HEK293 (cell line): ENCODE measurements around the gene ZNF79.
"Not testable (repeated sequence)": the region's sequence is repeated elsewhere in the genome, so short reads cannot be mapped to it uniquely, and the experiment has no call there.

Experiments used
- CTCF ChIA-PET: fragments of 350-600 bp; formaldehyde crosslinking; extraction: SDS; loops from one replicate; lab custom pipeline; 2021; ENCODE audit warnings: antibody characterized with exemption; lab: Yijun Ruan, JAX
- POLR2A ChIA-PET: fragments of 300-600 bp; formaldehyde crosslinking; extraction: SDS; loops from one replicate; lab custom pipeline; 2020; ENCODE audit warnings: antibody characterized with exemption, inconsistent platforms; lab: Yijun Ruan, JAX
- H3K27ac ChIP-seq: fragments of 200-500 bp; sonication (Bioruptor generic); 2 replicates; pipeline ENCODE4 v1.5.1; 2014; ENCODE audit warnings: low read depth, low read length, control low read depth, inconsistent platforms; ENCODE audit errors: extremely low read depth
- H3K36me3 ChIP-seq, 2 experiments: fragments of 200-500 bp in 1 of 2; sonication (Bioruptor generic) in 1 of 2; 1 replicate in 1 of 2; 2 replicates in 1 of 2; pipeline ENCODE4 v1.5.1; 2014 to 2017; ENCODE audit warnings: inconsistent platforms in 2 of 2, low read length in 2 of 2; ENCODE audit not compliant: control insufficient read depth in 2 of 2, insufficient read depth in 1 of 2
- H3K4me1 ChIP-seq: fragments of 200-500 bp; sonication (Bioruptor generic); 2 replicates; pipeline ENCODE4 v1.5.1; 2014; ENCODE audit warnings: mild to moderate bottlenecking, low read length, inconsistent platforms; ENCODE audit not compliant: control insufficient read depth, insufficient read depth
- H3K4me3 ChIP-seq: 2 replicates; pipeline ENCODE4 v1.5.1; 2011; ENCODE audit warnings: low read depth, mild to moderate bottlenecking, control low read depth, low read length, moderate library complexity
- H3K9me3 ChIP-seq: fragments of 200-500 bp; sonication (Bioruptor generic); 2 replicates; pipeline ENCODE4 v1.5.1; 2014; ENCODE audit warnings: low read depth, low read length, inconsistent platforms; ENCODE audit not compliant: control insufficient read depth, insufficient read depth
- GLIS2 ChIP-seq: fragments of 450-650 bp; formaldehyde crosslinking; IDR thresholded peaks from 2 replicates; pipeline ENCODE4 v1.5.1; 2016; ENCODE audit warnings: missing biosample characterization, missing genetic modification characterization
- IKZF3 ChIP-seq: fragments of 450-650 bp; IDR thresholded peaks from 2 replicates; pipeline ENCODE4 v1.5.0; 2018; ENCODE audit warnings: missing biosample characterization, mild to moderate bottlenecking, missing genetic modification characterization, moderate library complexity
- KLF1 ChIP-seq: fragments of 450-650 bp; formaldehyde crosslinking; IDR thresholded peaks from 2 replicates; pipeline ENCODE4 v1.5.1; 2016; ENCODE audit warnings: missing biosample characterization, missing genetic modification characterization
- MYNN ChIP-seq: fragments of 450-650 bp; formaldehyde crosslinking; IDR thresholded peaks from 2 replicates; pipeline ENCODE4 v1.5.1; 2016; ENCODE audit warnings: missing biosample characterization, missing genetic modification characterization, borderline replicate concordance
- SETDB1 ChIP-seq: IDR thresholded peaks from one replicate; pipeline ENCODE4 v1.6.1; 2017; ENCODE audit warnings: mild to moderate bottlenecking, low read length, moderate library complexity, mixed read lengths; ENCODE audit not compliant: insufficient read length
- ZNF138 ChIP-seq: fragments of 450-650 bp; formaldehyde crosslinking; IDR thresholded peaks from 2 replicates; pipeline ENCODE4 v1.5.1; 2016; ENCODE audit warnings: missing biosample characterization, missing genetic modification characterization, borderline replicate concordance
- ZNF416 ChIP-seq: fragments of 450-650 bp; formaldehyde crosslinking; IDR thresholded peaks from 2 replicates; pipeline ENCODE4 v1.5.1; 2016; ENCODE audit warnings: missing biosample characterization, missing genetic modification characterization
- ZNF621 ChIP-seq: fragments of 450-650 bp; formaldehyde crosslinking; IDR thresholded peaks from 2 replicates; pipeline ENCODE4 v1.5.1; 2017; ENCODE audit warnings: missing biosample characterization, missing genetic modification characterization
- ZNF747 ChIP-seq: fragments of 450-650 bp; formaldehyde crosslinking; IDR thresholded peaks from 2 replicates; pipeline ENCODE4 v1.5.1; 2016; ENCODE audit warnings: missing biosample characterization, missing genetic modification characterization
- TF ChIP-seq, protein P1 (sequence below): fragments of 450-650 bp; formaldehyde crosslinking; IDR thresholded peaks from 2 replicates; pipeline ENCODE4 v1.5.1; 2016; ENCODE audit warnings: missing biosample characterization, missing genetic modification characterization
- TF ChIP-seq, protein P2 (sequence below): fragments of 450-650 bp; formaldehyde crosslinking; conservative IDR thresholded peaks from 2 replicates; pipeline ENCODE4 v1.5.1; 2016; ENCODE audit warnings: low read depth, missing biosample characterization, missing genetic modification characterization
- TF ChIP-seq, protein P3 (sequence below): fragments of 450-650 bp; IDR thresholded peaks from 2 replicates; pipeline ENCODE4 v1.5.1; 2018; ENCODE audit warnings: missing biosample characterization, missing genetic modification characterization
- TF ChIP-seq, protein P4 (sequence below): fragments of 450-650 bp; formaldehyde crosslinking; IDR thresholded peaks from 2 replicates; pipeline ENCODE4 v1.5.1; 2016; ENCODE audit warnings: missing biosample characterization, missing genetic modification characterization
- TF ChIP-seq, protein P5 (sequence below): fragments of 450-650 bp; formaldehyde crosslinking; IDR thresholded peaks from 2 replicates; pipeline ENCODE4; 2016; ENCODE audit warnings: missing biosample characterization, missing genetic modification characterization
- TF ChIP-seq, protein P6 (sequence below): fragments of 450-650 bp; formaldehyde crosslinking; IDR thresholded peaks from 2 replicates; pipeline ENCODE4 v1.5.1; 2017; ENCODE audit warnings: missing biosample characterization, missing genetic modification characterization
- TF ChIP-seq, protein P7 (sequence below): fragments of 450-650 bp; formaldehyde crosslinking; IDR thresholded peaks from 2 replicates; pipeline ENCODE4 v1.5.1; 2016; ENCODE audit warnings: missing biosample characterization, missing genetic modification characterization

ZNF79 gene

DNA sequence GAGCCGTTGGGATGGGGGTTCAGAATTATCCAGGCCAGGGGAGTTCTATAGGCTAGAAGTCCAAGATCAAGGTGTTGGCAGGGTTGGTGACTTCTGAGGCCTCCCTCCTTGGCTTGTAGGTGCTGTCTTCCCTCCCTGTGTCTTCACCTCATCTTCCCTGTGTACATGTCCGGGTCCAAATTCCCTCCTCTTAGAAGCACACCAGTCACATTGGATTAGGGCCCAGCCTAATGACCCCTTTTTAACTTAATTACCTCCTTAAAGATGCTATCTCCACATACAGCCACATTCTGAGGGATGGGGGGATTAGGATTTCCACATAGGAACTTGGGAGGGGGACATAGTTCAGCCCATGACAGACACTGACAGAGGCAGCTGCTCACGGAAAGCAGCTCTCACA, 39.2 kb downstream of the ZNF79 start (continued):
- TF ChIP-seq, protein P1, sequence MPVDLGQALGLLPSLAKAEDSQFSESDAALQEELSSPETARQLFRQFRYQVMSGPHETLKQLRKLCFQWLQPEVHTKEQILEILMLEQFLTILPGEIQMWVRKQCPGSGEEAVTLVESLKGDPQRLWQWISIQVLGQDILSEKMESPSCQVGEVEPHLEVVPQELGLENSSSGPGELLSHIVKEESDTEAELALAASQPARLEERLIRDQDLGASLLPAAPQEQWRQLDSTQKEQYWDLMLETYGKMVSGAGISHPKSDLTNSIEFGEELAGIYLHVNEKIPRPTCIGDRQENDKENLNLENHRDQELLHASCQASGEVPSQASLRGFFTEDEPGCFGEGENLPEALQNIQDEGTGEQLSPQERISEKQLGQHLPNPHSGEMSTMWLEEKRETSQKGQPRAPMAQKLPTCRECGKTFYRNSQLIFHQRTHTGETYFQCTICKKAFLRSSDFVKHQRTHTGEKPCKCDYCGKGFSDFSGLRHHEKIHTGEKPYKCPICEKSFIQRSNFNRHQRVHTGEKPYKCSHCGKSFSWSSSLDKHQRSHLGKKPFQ: no peak
- TF ChIP-seq, protein P2, sequence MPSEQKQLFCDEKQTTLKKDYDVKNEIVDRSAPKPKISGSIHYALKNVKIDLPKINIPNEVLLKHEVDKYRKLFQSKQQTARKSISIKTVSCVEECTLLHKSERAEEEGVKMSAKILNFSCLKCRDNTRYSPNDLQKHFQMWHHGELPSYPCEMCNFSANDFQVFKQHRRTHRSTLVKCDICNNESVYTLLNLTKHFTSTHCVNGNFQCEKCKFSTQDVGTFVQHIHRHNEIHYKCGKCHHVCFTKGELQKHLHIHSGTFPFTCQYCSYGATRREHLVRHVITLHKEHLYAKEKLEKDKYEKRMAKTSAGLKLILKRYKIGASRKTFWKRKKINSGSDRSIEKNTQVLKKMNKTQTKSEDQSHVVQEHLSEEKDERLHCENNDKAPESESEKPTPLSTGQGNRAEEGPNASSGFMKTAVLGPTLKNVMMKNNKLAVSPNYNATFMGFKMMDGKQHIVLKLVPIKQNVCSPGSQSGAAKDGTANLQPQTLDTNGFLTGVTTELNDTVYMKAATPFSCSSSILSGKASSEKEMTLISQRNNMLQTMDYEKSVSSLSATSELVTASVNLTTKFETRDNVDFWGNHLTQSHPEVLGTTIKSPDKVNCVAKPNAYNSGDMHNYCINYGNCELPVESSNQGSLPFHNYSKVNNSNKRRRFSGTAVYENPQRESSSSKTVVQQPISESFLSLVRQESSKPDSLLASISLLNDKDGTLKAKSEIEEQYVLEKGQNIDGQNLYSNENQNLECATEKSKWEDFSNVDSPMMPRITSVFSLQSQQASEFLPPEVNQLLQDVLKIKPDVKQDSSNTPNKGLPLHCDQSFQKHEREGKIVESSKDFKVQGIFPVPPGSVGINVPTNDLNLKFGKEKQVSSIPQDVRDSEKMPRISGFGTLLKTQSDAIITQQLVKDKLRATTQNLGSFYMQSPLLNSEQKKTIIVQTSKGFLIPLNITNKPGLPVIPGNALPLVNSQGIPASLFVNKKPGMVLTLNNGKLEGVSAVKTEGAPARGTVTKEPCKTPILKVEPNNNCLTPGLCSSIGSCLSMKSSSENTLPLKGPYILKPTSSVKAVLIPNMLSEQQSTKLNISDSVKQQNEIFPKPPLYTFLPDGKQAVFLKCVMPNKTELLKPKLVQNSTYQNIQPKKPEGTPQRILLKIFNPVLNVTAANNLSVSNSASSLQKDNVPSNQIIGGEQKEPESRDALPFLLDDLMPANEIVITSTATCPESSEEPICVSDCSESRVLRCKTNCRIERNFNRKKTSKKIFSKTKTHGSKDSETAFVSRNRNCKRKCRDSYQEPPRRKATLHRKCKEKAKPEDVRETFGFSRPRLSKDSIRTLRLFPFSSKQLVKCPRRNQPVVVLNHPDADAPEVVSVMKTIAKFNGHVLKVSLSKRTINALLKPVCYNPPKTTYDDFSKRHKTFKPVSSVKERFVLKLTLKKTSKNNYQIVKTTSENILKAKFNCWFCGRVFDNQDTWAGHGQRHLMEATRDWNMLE (tag by site-specific recombination): no peak
- TF ChIP-seq, protein P3, sequence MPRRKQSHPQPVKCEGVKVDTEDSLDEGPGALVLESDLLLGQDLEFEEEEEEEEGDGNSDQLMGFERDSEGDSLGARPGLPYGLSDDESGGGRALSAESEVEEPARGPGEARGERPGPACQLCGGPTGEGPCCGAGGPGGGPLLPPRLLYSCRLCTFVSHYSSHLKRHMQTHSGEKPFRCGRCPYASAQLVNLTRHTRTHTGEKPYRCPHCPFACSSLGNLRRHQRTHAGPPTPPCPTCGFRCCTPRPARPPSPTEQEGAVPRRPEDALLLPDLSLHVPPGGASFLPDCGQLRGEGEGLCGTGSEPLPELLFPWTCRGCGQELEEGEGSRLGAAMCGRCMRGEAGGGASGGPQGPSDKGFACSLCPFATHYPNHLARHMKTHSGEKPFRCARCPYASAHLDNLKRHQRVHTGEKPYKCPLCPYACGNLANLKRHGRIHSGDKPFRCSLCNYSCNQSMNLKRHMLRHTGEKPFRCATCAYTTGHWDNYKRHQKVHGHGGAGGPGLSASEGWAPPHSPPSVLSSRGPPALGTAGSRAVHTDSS: no peak

DNA sequence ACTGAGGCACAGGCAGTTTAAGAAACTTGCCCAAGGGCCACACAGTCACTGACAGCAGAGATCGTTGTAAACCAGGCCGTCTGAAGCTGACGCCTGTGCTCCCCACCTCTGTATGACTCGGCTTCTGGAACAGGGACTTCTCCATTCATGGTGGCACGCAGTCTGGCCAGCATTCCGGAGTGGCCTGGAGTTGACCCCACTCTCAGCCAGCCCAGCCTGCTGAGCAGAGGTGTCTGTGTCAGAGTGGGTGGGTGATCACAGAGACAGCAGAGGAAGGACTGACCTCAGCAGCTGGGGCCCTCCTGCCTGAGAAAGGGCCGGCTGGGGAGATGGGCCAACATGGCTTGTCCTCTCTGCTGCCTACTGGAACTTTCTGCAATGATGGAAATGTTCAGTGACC, 39.7 kb downstream of the ZNF79 start:
- ChIA-PET POLR2A (interaction anchor here (0.7 kb wide), 1 partner anchor 36 kb away, joined by 4 read pairs; no protein-coding TSS in a partner anchor), CTCF (interaction anchor here (0.5 to 1.1 kb wide), 6 partner anchors 8 to 405 kb away, joined by 3 to 4 read pairs (median 3); no protein-coding TSS in a partner anchor)
- Histone ChIP-seq H3K4me1 (no peaks in the 10 kb centered on the region), H3K9me3 (no peaks in the 10 kb centered on the region), H3K4me3 (no peak overlapping the region), H3K27ac (no peak overlapping the region), H3K36me3 (peaks cover 0 to 66% of the 10 kb centered on the region in 2 experiments; a peak in 2 of 3 replicates)
- TF ChIP-seq SETDB1: no peak
- TF ChIP-seq GLIS2: no peak
- TF ChIP-seq ZNF138 (tag by site-specific recombination): no peak
- TF ChIP-seq ZNF621 (tag by site-specific recombination): no peak
- no peak for TF ChIP-seq IKZF3 (tag by site-specific recombination)
- no peak for TF ChIP-seq ZNF416
- TF ChIP-seq, protein P4, sequence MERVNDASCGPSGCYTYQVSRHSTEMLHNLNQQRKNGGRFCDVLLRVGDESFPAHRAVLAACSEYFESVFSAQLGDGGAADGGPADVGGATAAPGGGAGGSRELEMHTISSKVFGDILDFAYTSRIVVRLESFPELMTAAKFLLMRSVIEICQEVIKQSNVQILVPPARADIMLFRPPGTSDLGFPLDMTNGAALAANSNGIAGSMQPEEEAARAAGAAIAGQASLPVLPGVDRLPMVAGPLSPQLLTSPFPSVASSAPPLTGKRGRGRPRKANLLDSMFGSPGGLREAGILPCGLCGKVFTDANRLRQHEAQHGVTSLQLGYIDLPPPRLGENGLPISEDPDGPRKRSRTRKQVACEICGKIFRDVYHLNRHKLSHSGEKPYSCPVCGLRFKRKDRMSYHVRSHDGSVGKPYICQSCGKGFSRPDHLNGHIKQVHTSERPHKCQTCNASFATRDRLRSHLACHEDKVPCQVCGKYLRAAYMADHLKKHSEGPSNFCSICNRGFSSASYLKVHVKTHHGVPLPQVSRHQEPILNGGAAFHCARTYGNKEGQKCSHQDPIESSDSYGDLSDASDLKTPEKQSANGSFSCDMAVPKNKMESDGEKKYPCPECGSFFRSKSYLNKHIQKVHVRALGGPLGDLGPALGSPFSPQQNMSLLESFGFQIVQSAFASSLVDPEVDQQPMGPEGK (tag by site-specific recombination): no peak
- TF ChIP-seq ZNF747: no peak
- TF ChIP-seq, protein P5, sequence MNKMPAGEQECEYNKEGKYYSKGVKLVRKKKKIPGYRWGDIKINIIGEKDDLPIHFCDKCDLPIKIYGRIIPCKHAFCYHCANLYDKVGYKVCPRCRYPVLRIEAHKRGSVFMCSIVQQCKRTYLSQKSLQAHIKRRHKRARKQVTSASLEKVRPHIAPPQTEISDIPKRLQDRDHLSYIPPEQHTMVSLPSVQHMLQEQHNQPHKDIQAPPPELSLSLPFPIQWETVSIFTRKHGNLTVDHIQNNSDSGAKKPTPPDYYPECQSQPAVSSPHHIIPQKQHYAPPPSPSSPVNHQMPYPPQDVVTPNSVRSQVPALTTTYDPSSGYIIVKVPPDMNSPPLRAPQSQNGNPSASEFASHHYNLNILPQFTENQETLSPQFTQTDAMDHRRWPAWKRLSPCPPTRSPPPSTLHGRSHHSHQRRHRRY (tag by site-specific recombination): no peak
- no peak for TF ChIP-seq MYNN (tag by site-specific recombination)
- TF ChIP-seq, protein P6, sequence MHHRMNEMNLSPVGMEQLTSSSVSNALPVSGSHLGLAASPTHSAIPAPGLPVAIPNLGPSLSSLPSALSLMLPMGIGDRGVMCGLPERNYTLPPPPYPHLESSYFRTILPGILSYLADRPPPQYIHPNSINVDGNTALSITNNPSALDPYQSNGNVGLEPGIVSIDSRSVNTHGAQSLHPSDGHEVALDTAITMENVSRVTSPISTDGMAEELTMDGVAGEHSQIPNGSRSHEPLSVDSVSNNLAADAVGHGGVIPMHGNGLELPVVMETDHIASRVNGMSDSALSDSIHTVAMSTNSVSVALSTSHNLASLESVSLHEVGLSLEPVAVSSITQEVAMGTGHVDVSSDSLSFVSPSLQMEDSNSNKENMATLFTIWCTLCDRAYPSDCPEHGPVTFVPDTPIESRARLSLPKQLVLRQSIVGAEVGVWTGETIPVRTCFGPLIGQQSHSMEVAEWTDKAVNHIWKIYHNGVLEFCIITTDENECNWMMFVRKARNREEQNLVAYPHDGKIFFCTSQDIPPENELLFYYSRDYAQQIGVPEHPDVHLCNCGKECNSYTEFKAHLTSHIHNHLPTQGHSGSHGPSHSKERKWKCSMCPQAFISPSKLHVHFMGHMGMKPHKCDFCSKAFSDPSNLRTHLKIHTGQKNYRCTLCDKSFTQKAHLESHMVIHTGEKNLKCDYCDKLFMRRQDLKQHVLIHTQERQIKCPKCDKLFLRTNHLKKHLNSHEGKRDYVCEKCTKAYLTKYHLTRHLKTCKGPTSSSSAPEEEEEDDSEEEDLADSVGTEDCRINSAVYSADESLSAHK (tag by site-specific recombination): no peak
- TF ChIP-seq, protein P7, sequence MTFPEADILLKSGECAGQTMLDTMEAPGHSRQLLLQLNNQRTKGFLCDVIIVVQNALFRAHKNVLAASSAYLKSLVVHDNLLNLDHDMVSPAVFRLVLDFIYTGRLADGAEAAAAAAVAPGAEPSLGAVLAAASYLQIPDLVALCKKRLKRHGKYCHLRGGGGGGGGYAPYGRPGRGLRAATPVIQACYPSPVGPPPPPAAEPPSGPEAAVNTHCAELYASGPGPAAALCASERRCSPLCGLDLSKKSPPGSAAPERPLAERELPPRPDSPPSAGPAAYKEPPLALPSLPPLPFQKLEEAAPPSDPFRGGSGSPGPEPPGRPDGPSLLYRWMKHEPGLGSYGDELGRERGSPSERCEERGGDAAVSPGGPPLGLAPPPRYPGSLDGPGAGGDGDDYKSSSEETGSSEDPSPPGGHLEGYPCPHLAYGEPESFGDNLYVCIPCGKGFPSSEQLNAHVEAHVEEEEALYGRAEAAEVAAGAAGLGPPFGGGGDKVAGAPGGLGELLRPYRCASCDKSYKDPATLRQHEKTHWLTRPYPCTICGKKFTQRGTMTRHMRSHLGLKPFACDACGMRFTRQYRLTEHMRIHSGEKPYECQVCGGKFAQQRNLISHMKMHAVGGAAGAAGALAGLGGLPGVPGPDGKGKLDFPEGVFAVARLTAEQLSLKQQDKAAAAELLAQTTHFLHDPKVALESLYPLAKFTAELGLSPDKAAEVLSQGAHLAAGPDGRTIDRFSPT (tag by site-specific recombination): no peak
- no peak for TF ChIP-seq KLF1 (tag by site-specific recombination)

DNA sequence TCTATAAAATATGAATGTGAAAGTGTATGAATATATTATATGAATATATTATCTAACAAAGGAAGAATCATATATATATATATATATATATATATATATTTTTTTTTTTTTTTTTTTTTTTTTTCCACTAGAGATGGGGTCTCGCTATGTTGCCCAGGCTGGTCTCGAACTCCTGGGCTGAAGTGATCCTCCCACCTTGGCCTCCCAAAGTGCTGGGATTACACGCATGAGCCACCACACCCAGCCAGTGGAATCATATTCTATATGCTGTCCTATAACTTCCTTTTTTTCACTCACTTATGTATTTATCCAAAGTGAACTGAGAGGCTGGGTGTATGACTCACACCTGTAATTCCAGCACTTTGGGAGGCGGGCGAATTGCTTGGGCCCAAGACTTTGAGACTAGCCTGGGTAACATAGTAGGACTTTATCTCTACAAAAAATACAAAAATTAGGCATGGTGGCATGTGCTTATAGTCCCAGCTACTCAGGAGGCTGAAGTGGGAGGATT, 42.3 kb downstream of the ZNF79 start:
- POLR2A ChIA-PET, H3K4me3 ChIP-seq, H3K4me1 ChIP-seq, H3K27ac ChIP-seq, H3K9me3 ChIP-seq: not testable (repeated sequence)
- peaks cover 0 to 45% of the 10 kb centered on the region in 2 experiments; a peak in 2 of 3 replicates for H3K36me3 ChIP-seq
- CTCF ChIA-PET: interaction anchor here (1.0 to 1.2 kb wide), 2 partner anchors 11 to 37 kb away, joined by 3 to 4 read pairs; no protein-coding TSS in a partner anchor
